Mesenchymal stem cell (in vitro differentiated cells and primary cell): ENCODE data around the gene PPP1R3C.

Experiments used
- DNase-seq: peaks from one replicate; pipeline ENCODE4 v3.0.0-alpha.2; 2013
- H2AFZ ChIP-seq: one replicate; pipeline ENCODE4 v1.6.1; 2013; ENCODE audit warnings: low read depth, mild to moderate bottlenecking, control low read depth, inconsistent platforms, low read length, moderate library complexity
- H2AK5ac ChIP-seq: 2 replicates; pipeline ENCODE4 v1.6.1; 2013; ENCODE audit warnings: low read length, moderate library complexity, mild to moderate bottlenecking, inconsistent platforms; ENCODE audit not compliant: severe bottlenecking
- H2BK120ac ChIP-seq: one replicate; pipeline ENCODE4 v1.6.1; 2013; ENCODE audit warnings: low read depth, mild to moderate bottlenecking, inconsistent platforms, low read length, moderate library complexity
- H2BK12ac ChIP-seq, 2 experiments: one replicate each; pipeline ENCODE4 v1.6.1; 2013; ENCODE audit warnings: inconsistent platforms in 2 of 2, low read length in 2 of 2, mild to moderate bottlenecking in 2 of 2, moderate library complexity in 2 of 2, control low read depth in 1 of 2
- H2BK15ac ChIP-seq: one replicate; pipeline ENCODE4 v1.6.1; 2013; ENCODE audit warnings: mild to moderate bottlenecking, low read depth, inconsistent platforms; ENCODE audit not compliant: poor library complexity, severe bottlenecking
- H2BK5ac ChIP-seq: 2 replicates; pipeline ENCODE4 v1.6.1; 2013; ENCODE audit warnings: low read depth, mild to moderate bottlenecking, low read length, control low read depth, inconsistent platforms; ENCODE audit not compliant: poor library complexity, severe bottlenecking
- H3K14ac ChIP-seq, 2 experiments: one replicate each; pipeline ENCODE4 v1.6.1; 2013; ENCODE audit warnings: inconsistent platforms in 2 of 2, low read length in 2 of 2, control low read depth in 1 of 2, mild to moderate bottlenecking in 1 of 2, moderate library complexity in 1 of 2
- H3K18ac ChIP-seq, 2 experiments: one replicate each; pipeline ENCODE4 v1.6.1; 2013; ENCODE audit warnings: inconsistent platforms in 2 of 2, low read length in 2 of 2, control low read depth in 1 of 2, low read depth in 1 of 2, mild to moderate bottlenecking in 1 of 2
- H3K23ac ChIP-seq, 2 experiments: one replicate each; pipeline ENCODE4 v1.6.1; 2013; ENCODE audit warnings: inconsistent platforms in 2 of 2, low read length in 2 of 2, mild to moderate bottlenecking in 2 of 2, moderate library complexity in 2 of 2, control low read depth in 1 of 2
- H3K27ac ChIP-seq: 2 replicates; pipeline ENCODE4 v1.5.1; 2013; ENCODE audit warnings: mild to moderate bottlenecking, moderate library complexity, low read length, control low read depth, inconsistent platforms; ENCODE audit not compliant: poor library complexity, severe bottlenecking
- H3K27me3 ChIP-seq, 2 experiments: 2 replicates each; pipeline versions ENCODE4 v1.6.1 to v1.7.0; 2013; ENCODE audit warnings: low read length in 2 of 2, mild to moderate bottlenecking in 2 of 2, moderate library complexity in 2 of 2, control low read depth in 1 of 2, inconsistent platforms in 1 of 2; ENCODE audit not compliant: control insufficient read depth in 1 of 2, insufficient read depth in 1 of 2
- H3K36me3 ChIP-seq, 2 experiments: 2 replicates each; pipeline versions ENCODE4 v1.6.1 to v1.7.0; 2013; ENCODE audit warnings: low read length in 2 of 2, control low read depth in 1 of 2, inconsistent platforms in 1 of 2, low read depth in 1 of 2, mild to moderate bottlenecking in 1 of 2; ENCODE audit not compliant: insufficient read depth in 2 of 2, control insufficient read depth in 1 of 2
- H3K4ac ChIP-seq, 2 experiments: one replicate each; pipeline ENCODE4 v1.6.1; 2013; ENCODE audit warnings: inconsistent platforms in 2 of 2, low read length in 2 of 2, mild to moderate bottlenecking in 2 of 2, moderate library complexity in 2 of 2, control low read depth in 1 of 2, low read depth in 1 of 2
- H3K4me1 ChIP-seq: 2 replicates; pipeline ENCODE4 v1.6.1; 2013; ENCODE audit warnings: low read depth, low read length, control low read depth; ENCODE audit not compliant: control insufficient read depth, insufficient read depth
- H3K4me2 ChIP-seq: 2 replicates; pipeline ENCODE4 v1.6.1; 2013; ENCODE audit warnings: low read length, mild to moderate bottlenecking, inconsistent platforms; ENCODE audit not compliant: poor library complexity, severe bottlenecking
- H3K4me3 ChIP-seq, 2 experiments: 2 replicates each; pipeline versions ENCODE4 v1.5.1 to v1.7.0; 2013; ENCODE audit warnings: low read length in 2 of 2, mild to moderate bottlenecking in 2 of 2, control low read depth in 1 of 2, low read depth in 1 of 2; ENCODE audit not compliant: insufficient read depth in 1 of 2
- H3K79me1 ChIP-seq: replicated peaks from 2 replicates; pipeline ENCODE4 v1.6.1; 2013; ENCODE audit warnings: mild to moderate bottlenecking, control low read depth, low read length, inconsistent platforms; ENCODE audit not compliant: poor library complexity, severe bottlenecking
- H3K9ac ChIP-seq: 2 replicates; pipeline ENCODE4 v1.7.0; 2013; ENCODE audit warnings: mild to moderate bottlenecking, low read length, moderate library complexity
- H3K9me3 ChIP-seq: 2 replicates; pipeline ENCODE4 v1.7.0; 2013; ENCODE audit warnings: mild to moderate bottlenecking, low read length; ENCODE audit not compliant: control insufficient read depth
- H4K8ac ChIP-seq: one replicate; pipeline ENCODE4 v1.6.1; 2013; ENCODE audit warnings: inconsistent platforms, mild to moderate bottlenecking, low read length, moderate library complexity
- H4K91ac ChIP-seq: one replicate; pipeline ENCODE4 v1.6.1; 2013; ENCODE audit warnings: mild to moderate bottlenecking, low read length, inconsistent platforms
- WGBS: methylation state at CpG from one replicate; pipeline ENCODE4 v1.1.7; 2013; ENCODE audit warnings: mixed read lengths; 5-methylcytosine and 5-hydroxymethylcytosine counted together

Gene PPP1R3C

DNA sequence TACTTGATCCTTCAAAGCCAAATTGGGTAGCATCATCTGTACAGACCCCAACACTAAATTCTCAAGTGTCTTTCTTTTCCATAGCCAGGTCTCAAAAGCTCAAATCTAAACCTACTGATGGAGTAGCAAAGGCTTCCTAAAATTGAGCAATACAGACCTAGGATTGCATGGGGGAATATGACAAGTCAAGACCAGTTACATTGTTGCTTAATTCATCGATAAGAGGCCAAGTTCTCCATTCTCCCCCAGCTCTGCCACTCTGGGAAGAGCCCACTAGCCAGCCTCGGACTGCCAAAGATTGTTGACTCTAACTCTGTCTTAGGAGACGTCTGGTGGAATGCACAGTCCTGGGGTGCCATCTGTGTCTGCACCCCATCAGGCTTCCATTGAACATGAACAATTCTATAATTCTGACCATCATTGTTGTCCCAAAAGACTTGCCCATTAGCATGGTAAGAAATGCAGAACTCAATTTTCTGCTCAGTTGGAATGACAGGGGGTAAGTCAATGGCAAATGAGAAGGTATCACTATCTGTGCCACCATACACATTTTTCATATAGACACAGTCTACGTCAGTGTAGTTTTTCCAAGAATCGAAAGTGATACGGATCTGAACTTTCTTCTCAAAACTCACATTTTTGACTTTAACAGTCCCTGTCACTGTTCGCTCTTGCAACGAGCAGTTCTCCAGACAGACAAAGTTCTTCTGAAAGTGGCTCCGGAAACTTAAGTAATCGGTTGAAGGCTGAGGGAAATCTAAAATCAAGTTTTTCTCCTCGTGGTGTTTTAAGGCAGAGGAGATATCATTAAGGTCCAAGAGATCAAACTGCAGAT is 2.9 kb downstream of the PPP1R3C start:
- Histone ChIP-seq H3K23ac (no peak overlapping the region), H3K36me3 (peaks cover 4 to 33% of the 10 kb centered on the region in 2 experiments), H2BK120ac (no peak overlapping the region), H3K4me3 (no peak overlapping the region), H2AFZ (no peak overlapping the region), H2AK5ac (no peak overlapping the region), H3K79me1 (no peaks in the 10 kb centered on the region), H3K27me3 (no peaks in the 10 kb centered on the region), H3K14ac (no peak overlapping the region), H3K4me1 (no peaks in the 10 kb centered on the region), H3K18ac (no peak overlapping the region), H3K4ac (no peak overlapping the region), H3K27ac (no peak overlapping the region), H4K91ac (no peak overlapping the region), H2BK12ac (no peak overlapping the region), H2BK15ac (no peak overlapping the region), H3K9ac (no peak overlapping the region), H3K9me3 (no peaks in the 10 kb centered on the region), H4K8ac (no peak overlapping the region), H3K4me2 (no peak overlapping the region), H2BK5ac (no peak overlapping the region)
- DNase-seq, result no peak
- 95% methylated on average over 11 of the region's 11 CpGs for WGBS

DNA sequence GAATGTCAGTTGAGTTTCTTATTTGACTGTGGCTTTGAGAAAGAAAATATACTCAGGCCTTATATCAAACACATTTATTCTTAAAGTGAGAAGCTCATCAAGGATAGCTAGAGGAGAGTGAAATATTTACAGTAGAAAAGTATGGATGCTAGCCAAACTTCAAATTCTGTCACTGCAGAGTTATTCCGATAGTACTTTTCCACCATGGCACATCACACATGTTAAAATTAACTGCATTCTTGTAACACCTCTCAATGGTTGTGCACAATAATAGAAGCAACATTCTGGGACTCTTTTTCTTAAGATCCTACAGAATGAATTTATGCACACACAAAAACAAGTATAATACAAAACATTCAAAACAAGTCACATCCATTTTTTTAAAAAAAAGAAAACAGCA is 4.5 kb downstream of the PPP1R3C start:
- H2BK15ac ChIP-seq, result no peak overlapping the region
- no peak overlapping the region for H3K23ac ChIP-seq

DNA sequence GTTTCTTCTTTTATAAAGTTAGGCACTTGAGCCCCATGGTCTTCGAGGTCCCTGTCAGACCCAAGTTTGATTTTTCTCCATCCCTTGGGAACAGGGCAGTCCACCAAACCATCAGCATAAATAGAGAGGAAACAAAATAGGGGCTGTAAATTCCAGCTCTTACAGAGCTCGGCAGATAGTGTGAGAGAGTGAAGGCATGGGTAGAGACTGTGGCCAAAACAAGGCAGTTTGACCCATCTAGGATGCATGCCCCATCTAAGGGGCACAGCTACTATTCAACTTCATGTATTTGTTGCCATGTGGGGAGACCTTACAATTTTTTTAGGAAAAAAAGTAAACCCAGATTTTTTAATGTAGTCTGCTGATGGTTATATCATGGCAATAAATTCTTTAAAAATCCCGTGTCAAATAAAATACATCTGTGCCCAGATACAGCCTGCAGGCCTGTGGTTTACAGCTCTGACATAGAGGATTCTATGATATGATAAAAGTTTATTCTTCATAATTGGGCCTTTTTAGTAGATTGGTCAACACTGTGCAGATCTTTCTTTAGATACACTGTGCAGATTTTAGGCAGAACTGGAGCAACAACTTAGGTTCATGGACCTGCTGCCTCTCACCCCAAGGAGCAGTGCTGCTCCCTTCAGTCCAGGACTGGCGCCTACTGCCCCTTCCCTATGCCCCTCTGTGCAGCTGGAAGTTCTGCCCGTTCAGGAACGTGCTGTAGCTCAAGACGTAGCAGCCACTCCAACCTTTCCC is 5.3 kb downstream of the PPP1R3C start:
- 68% methylated on average over 4 of the region's 7 CpGs for WGBS
- Histone ChIP-seq H3K9ac (no peak overlapping the region), H3K36me3 (peaks cover 4 to 33% of the 10 kb centered on the region in 2 experiments), H3K27ac (no peak overlapping the region), H2BK15ac (no peak overlapping the region), H2AK5ac (no peak overlapping the region), H4K8ac (no peak overlapping the region), H3K9me3 (no peaks in the 10 kb centered on the region), H3K23ac (no peak overlapping the region), H4K91ac (peak overlapping the region; percentile 43), H2BK12ac (no peak overlapping the region), H3K27me3 (no peaks in the 10 kb centered on the region), H3K4me2 (no peak overlapping the region), H3K4me3 (no peak overlapping the region), H2BK5ac (no peak overlapping the region), H3K18ac (no peak overlapping the region), H3K14ac (no peak overlapping the region), H3K4ac (no peak overlapping the region), H3K4me1 (no peaks in the 10 kb centered on the region), H2BK120ac (no peak overlapping the region), H3K79me1 (no peaks in the 10 kb centered on the region), H2AFZ (no peak overlapping the region)
- DNase-seq, result no peak

More for the DNA sequence above, 4.5 kb downstream of the PPP1R3C start:
- no peak overlapping the region for H2AFZ ChIP-seq
- peaks cover 4 to 33% of the 10 kb centered on the region in 2 experiments for H3K36me3 ChIP-seq
- no peaks in the 10 kb centered on the region for H3K27me3 ChIP-seq
- H3K9me3 ChIP-seq, result no peaks in the 10 kb centered on the region
- H3K27ac ChIP-seq, result no peak overlapping the region
- no peak overlapping the region for H3K4me3 ChIP-seq
- H3K4me2 ChIP-seq, result no peak overlapping the region
- DNase-seq, result no peak
- no peak overlapping the region for H2BK5ac ChIP-seq
- H4K91ac ChIP-seq, result no peak overlapping the region
- H3K4me1 ChIP-seq, result no peaks in the 10 kb centered on the region
- H2AK5ac ChIP-seq, result no peak overlapping the region
- no peak overlapping the region for H2BK12ac ChIP-seq
- H3K79me1 ChIP-seq, result no peaks in the 10 kb centered on the region
- H3K4ac ChIP-seq, result no peak overlapping the region
- H4K8ac ChIP-seq, result no peak overlapping the region
- H3K9ac ChIP-seq, result no peak overlapping the region
- H3K14ac ChIP-seq, result no peak overlapping the region
- no peak overlapping the region for H3K18ac ChIP-seq
- no peak overlapping the region for H2BK120ac ChIP-seq
- WGBS, result 100% methylated on average over 1 of the region's 1 CpG

DNA sequence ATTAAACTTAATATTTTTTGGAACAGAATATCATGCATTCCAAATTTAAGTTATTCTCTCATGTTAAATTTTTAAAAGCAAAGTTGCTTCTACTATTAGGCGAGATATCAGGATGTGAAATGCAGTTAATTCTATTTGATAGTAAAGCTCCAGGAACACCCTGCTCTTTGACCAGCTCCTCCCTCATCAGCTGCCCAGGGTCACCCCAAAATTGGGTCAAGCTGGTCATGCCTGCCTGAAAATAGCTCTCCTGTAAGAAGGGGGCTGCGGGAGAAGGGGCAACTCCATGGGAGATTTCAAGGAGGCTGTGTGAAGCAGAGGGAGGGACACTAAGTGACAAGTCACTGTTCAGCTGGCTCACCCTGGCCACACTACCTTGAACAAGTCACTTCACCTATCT is 5.9 kb downstream of the PPP1R3C start:
- H3K4ac ChIP-seq, result no peak overlapping the region
- H2AK5ac ChIP-seq, result no peak overlapping the region
- no peak overlapping the region for H2AFZ ChIP-seq
- WGBS, result 88% methylated on average over 2 of the region's 2 CpGs
- H3K27me3 ChIP-seq, result no peaks in the 10 kb centered on the region
- no peak overlapping the region for H2BK120ac ChIP-seq
- H3K18ac ChIP-seq, result no peak overlapping the region
- no peak for DNase-seq
- H3K23ac ChIP-seq, result no peak overlapping the region
- H4K8ac ChIP-seq, result no peak overlapping the region
- no peak overlapping the region for H2BK15ac ChIP-seq
- no peak overlapping the region for H3K14ac ChIP-seq
- no peak overlapping the region for H3K4me2 ChIP-seq
- H3K4me1 ChIP-seq, result no peaks in the 10 kb centered on the region
- H3K9me3 ChIP-seq, result no peaks in the 10 kb centered on the region
- no peak overlapping the region for H2BK12ac ChIP-seq
- no peak overlapping the region for H3K27ac ChIP-seq
- no peaks in the 10 kb centered on the region for H3K79me1 ChIP-seq
- no peak overlapping the region for H2BK5ac ChIP-seq
- peaks cover 4 to 33% of the 10 kb centered on the region in 2 experiments for H3K36me3 ChIP-seq
- H4K91ac ChIP-seq, result no peak overlapping the region
- H3K4me3 ChIP-seq, result no peak overlapping the region
- H3K9ac ChIP-seq, result no peak overlapping the region
